Activated T-cell treated with anti-CD3 and anti-CD28 coated beads, Interleukin-2, amount 50 U/mL, for 48 hours (primary cell): Measurements from ENCODE around the gene CYP2J2.
A peak's percentile ranks its signal among the peaks of the same experiment; 100 is the strongest.
"Not testable (repeated sequence)": the region's sequence is repeated elsewhere in the genome, so short reads cannot be mapped to it uniquely, and the experiment has no call there.

Experiments
- DNase-seq, 2 experiments: peaks; one replicate each; pipeline ENCODE4 v3.0.0-alpha.2; 2020

CYP2J2 gene, protein sequence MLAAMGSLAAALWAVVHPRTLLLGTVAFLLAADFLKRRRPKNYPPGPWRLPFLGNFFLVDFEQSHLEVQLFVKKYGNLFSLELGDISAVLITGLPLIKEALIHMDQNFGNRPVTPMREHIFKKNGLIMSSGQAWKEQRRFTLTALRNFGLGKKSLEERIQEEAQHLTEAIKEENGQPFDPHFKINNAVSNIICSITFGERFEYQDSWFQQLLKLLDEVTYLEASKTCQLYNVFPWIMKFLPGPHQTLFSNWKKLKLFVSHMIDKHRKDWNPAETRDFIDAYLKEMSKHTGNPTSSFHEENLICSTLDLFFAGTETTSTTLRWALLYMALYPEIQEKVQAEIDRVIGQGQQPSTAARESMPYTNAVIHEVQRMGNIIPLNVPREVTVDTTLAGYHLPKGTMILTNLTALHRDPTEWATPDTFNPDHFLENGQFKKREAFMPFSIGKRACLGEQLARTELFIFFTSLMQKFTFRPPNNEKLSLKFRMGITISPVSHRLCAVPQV

GRCh38 chr1:59926381-59927123 lies at the start of gene CYP2J2:
Gene CYP2J2 (minus strand): TSS chr1:59926773. CDS start chr1:59926746, 27 bp downstream.
- peak; percentile 57 to 68 for DNase-seq

DNA sequence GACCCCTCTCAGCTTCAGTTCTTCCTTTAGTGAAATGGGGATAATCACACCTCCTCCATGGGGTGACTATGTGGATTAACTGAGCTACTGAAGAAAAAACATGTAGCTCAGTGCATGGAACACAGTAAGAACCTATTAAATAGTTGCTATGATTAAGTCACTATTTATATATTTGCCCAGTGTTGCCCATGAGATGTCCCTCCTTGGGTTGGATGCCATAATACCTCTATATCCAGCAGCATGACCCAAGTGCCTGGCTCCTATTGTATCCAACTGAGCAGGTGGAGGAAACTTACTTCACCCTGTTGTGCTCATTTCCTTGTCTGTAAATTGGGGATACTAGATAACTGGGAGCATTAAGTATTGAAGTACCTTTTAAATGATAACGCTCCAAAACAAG lies 47.1 kb upstream of the CYP2J2 start:
- no peak for DNase-seq

GRCh38 chr1:59972216-59972927 lies 45.8 kb upstream of the CYP2J2 start:
- DNase-seq = no peak

DNA sequence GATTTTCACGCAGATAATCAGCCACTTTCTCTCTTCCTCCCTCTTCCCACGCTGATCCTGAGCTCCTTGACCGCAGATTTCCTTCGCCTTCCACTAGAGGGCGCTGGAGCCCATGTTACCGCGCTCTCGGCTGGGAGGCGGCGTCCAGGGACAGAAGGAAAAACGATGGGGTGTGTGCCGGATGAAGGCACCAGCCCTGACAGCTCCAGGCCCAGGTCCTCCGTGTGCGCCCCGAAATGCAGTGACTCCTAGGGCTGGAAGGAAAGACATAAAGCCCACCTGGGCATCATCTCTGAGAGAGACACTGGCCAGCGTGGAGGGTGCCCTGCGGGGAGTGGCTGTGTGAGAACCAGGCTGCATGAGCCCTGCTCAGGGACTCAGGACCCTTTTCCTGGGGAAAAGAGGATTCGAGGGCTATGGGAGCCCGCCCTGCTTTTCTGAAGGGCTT lies 44.9 kb upstream of the CYP2J2 start:
- DNase-seq = peak; percentile 69 to 74

GRCh38 chr1:59969542-59970175 lies 43.1 kb upstream of the CYP2J2 start:
- not testable (repeated sequence) for DNase-seq

GRCh38 chr1:59968746-59969145 lies 42.2 kb upstream of the CYP2J2 start:
- not testable (repeated sequence) for DNase-seq

DNA sequence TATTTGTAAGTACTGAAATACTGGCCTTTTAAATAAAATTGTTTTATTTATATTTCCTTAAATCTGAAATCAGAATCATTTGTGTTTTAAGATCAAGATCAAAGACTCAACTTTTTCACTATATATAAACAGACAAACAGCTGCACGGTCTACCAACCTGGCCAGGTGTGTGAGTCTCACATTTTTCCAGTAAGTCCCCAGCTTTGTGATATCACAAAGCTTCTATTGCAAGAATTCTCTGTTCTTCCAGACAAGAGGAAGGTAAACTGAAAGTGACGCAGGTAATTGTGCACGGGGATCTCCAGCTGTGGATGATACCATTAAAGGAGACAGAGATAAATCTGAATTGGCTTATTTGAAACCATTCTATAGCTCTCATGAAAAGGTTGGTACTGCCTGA lies 41.2 kb upstream of the CYP2J2 start:
- no peak for DNase-seq

DNA sequence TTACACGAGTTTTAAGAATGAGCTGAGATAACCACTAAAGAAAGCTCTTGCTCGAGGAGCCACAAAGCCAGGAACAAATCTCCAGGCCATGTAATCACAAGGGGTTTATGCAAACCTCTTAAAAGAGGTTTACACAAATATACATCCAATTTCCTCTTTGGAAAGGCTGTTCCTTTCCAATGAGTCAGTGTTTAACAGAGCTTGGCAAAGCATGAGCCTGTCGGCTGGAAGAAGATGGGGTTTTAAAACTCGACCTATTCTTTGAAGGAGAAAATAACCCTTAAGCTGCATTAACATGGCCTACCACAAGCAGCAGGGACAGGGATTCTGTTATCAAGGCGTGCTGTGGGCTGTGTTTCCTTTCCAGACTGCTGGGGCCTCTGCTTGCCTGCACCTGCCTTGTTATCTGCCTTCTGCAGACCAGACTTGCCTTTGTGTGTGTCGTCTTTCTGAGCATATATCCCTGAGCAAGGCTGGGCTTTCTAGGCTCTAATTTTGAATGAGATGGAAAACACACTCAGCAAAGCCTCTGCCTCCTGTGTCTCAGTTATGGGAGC lies 40.6 kb upstream of the CYP2J2 start:
- DNase-seq = no peak

DNA sequence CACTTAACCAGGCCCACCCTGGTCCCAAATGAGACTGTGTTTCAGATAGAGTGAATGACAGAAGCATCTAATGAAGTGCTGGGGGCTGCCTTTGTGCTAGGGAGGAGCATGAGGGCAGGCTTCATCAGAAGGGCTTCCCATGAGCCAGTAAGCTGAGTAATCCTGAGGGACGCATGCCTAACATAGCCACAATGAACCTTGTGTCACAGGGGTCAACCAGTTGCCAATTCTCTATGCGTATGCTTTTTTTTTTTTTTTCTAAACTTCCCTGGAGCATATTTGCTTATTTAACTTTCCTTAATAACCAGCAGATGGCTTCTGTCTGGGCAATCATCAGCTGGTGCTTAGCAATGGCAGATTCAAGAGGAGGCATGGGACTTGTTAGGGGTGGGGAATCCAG lies 25.5 kb upstream of the CYP2J2 start:
- no peak for DNase-seq

DNA sequence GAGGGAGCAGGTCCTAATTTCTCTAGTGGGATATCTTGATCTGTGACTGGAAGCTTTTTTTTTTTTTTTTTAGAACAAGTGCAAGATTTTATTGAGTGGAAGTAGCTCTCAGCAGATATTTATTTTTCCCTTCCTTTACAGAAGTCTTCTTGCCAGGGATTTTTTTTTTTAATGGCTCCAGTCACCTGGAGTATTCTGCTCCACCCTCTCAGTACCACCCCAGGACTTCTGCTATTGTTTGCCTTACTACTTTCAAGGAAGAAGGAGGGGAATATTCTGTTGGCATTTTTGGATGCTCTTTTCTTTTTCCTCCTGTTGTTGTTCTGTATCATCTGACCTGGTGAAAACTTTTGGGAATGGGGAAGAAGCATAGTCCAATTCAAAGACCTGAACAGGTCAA lies 23.1 kb upstream of the CYP2J2 start:
- no peak for DNase-seq

- no peak for DNase-seq
Measured at GRCh38 chr1:59948990-59949389, 22.4 kb upstream of the CYP2J2 start.

DNA sequence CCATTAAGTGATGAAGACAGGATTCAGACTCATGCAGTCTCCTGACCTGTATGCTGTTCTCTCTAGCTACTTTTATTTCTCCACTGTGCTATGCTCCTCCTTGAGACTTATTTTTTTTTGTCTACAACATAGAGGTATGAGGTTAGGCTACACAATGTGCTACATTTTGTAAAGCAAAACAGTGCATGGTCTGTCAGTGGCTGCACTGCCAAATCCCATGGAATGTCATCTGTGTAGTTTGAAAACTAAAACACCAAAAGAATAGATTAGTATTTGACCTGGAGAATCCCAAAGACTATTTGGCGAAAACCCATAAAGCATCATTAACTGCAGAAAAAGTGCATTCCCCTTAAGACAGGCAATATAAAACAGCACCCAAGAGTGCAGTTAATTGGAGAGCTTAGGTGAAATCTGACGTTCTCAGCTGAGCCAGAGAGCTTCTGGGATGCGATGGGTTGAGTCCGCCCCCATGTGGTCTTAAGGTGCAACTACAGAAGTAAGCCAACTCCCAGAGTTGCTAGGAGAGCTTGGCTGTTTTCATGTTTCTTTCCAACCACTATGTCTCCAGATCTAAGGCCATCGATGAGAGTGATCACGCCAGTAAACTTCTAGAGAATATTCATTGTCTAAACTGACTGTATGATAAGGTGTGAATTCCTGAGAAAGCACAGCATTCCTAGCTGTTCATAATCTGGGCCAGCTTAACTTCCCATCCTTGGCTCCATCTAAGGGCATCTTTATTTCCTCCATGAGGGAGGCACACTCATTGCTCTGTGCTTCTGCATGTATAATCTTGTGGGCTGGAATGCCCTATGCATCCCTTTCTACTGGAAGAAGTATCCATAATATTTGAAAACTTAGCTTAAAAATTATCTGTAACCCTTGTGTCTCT lies 20.7 kb upstream of the CYP2J2 start:
- peak; percentile 36 to 49 for DNase-seq

GRCh38 chr1:59945790-59946189 lies 19.2 kb upstream of the CYP2J2 start:
- DNase-seq = no peak

GRCh38 chr1:59939393-59939792 lies 12.8 kb upstream of the CYP2J2 start:
- DNase-seq = no peak

GRCh38 chr1:59937636-59938210 lies 11.2 kb upstream of the CYP2J2 start:
- DNase-seq = no peak

- DNase-seq = no peak
Measured at GRCh38 chr1:59936358-59936821, 9.8 kb upstream of the CYP2J2 start.

GRCh38 chr1:59928996-59929395 lies 2.4 kb upstream of the CYP2J2 start:
- no peak for DNase-seq

DNA sequence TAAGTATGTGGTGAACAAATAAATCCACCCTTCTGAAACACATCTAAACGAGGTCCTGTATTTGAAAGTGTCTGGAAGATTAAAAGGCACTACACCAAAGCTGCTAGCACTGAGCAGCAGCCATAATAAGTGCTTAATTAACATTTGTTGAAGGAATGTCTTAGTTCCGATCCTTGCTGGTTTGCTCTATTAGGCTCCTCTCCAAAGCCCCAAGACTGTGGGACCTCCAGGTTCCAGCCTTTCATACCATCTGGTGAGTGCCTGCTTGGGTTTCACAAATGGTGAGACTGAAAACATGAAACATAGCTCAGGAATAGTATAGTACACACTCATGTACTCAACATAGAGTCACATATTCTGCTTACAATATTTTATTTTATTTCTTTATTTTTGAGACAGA lies 640 bp upstream of the CYP2J2 start:
- DNase-seq = no peak

DNA sequence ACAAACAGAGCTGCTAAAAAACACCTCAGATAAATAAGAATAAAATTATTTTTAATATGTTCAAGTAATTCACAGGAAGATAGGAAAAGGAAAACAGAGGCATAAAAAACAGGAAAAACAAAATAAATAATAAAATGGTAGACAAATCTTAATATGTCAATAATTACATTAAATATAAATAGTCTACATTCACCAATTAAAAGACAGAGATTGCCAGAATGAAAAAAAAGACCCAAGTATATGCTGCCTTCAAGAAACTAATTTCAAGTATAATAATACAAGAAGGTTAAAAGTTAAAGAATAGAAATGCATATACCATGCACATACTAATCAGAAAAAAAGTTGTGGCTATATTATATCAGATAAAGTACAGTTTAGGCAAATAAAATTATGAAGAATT lies 1.9 kb downstream of the CYP2J2 start:
- DNase-seq = no peak

DNA sequence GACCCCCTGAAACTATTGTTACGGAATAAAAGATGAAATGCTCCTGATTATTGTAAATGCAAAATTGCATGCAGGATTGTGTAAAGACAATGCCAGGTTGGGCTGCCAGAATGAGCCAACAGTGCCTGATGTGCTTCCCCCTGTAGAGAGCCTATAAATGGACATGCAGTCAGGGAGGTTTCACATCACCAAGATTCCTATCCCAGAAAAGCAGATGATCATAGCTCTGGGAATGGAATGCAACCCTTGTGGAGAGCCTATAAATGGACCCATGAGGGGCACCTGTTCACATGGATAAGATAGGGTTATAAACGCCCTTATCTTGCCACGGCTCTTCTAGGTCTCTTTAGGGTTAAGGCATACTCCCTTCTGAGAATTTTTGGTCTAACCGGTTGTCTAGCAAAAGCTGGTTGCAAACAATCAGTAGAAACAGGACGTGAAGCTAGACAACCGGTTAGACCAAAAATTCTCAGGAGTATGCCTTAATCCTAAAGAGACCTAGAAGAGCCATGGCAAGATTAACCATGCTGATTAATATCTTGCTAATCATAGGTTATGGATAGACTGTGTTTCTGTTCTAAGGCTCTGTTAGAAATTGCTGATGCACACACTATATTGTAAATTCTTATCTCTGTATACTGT lies 5.2 kb downstream of the CYP2J2 start:
- DNase-seq = not testable (repeated sequence)
